Ovary (tissue), 9 donors: Measurements from ENCODE around the gene SEMA4C. TPM values are rescaled to one million over a fixed set of nuclear protein-coding genes. Genes with fewer than 3 reads are reported as not detected.

Source experiments
- DNase-seq, 5 donors: peaks; one replicate each; pipeline ENCODE4 v3.0.0-alpha.2; 2019 to 2020
- H3K27ac ChIP-seq, 2 donors: fragments of 200-600 bp; one replicate each; pipeline versions ENCODE4 v1.5.1 to v1.8.0; 2019 to 2022
- H3K27me3 ChIP-seq: fragments of 200-600 bp; one replicate; pipeline ENCODE4 v1.8.0; 2022
- H3K36me3 ChIP-seq: fragments of 200-600 bp; sonication (generic); one replicate; pipeline ENCODE4 v1.5.1; 2019
- H3K4me1 ChIP-seq: one replicate; pipeline ENCODE4 v1.8.1; 2013; ENCODE audit warnings: mild to moderate bottlenecking, moderate library complexity; ENCODE audit not compliant: insufficient read depth
- H3K4me3 ChIP-seq: fragments of 200-600 bp; sonication (generic); one replicate; pipeline ENCODE4 v1.5.1; 2017
- H3K9me3 ChIP-seq, 2 donors: fragments of 200-600 bp in 1 of 2; sonication (generic) in 1 of 2; one replicate each; pipeline versions ENCODE4 v1.5.1 to v1.8.1; 2013 to 2019; ENCODE audit warnings: mild to moderate bottlenecking in 1 of 2, moderate library complexity in 1 of 2
- EP300 ChIP-seq: sonication (generic); formaldehyde crosslinking; IDR thresholded peaks from one replicate; pipeline ENCODE4 v1.6.1; 2017; ENCODE audit warnings: antibody characterized with exemption
- POLR2A ChIP-seq: fragments of 450-650 bp; IDR thresholded peaks from one replicate; pipeline ENCODE4 v1.6.1; 2017; ENCODE audit warnings: antibody characterized with exemption, mild to moderate bottlenecking, moderate library complexity
- WGBS, 3 donors: extraction: QIAGEN DNeasy Blood & Tissue Kit in 1 of 3; methylation state at CpG; one replicate each; pipeline versions ENCODE4 v1.1.5 to v1.1.7; 2013 to 2017; 5-methylcytosine and 5-hydroxymethylcytosine counted together
- intact Hi-C, 4 donors: fragments of 100-400 bp; cut with DNase I; formaldehyde crosslinking; loops; one replicate each; pipeline versions ENCODE4 v1.11.0 to v1.15.1; 2022 to 2023
- polyA plus RNA-seq, 2 donors: library from polyadenylated mRNA; stranded (reverse); fragments of 200-250 nt in 1 of 2; fragments of 350-450 nt in 1 of 2; fragmentation: Illumina TruSeq in 1 of 2; extraction: RNeasy Lipid Tissue Mini Kit (QIAGEN cat#74804) in 1 of 2; gene quantifications; one replicate each; pipeline ENCODE4 v1.2.3, GENCODE V29; 2013 to 2014
- total RNA-seq, 7 donors: library from RNA; depleted of rRNA in 2 of 7; stranded (reverse); fragments of >200 nt in 2 of 7; fragmentation: NEBNext Ultra II Directional in 3 of 7; extraction: Animal tissue kit (Norgen Biotek cat#: 25700) in 3 of 7; gene quantifications; one replicate each; pipeline versions ENCODE4 v1.1.0 to v1.2.4, GENCODE V29; 2016 to 2023
- TF ChIP-seq, protein P1 (sequence below), 3 donors: fragments of 450-650 bp in 2 of 3; fragments of 200-600 bp in 1 of 3; IDR thresholded peaks; one replicate each; pipeline versions ENCODE4 v1.5.1 to v1.8.0; 2016 to 2022; ENCODE audit warnings: antibody characterized with exemption in 3 of 3, mild to moderate bottlenecking in 1 of 3
- donor health status: DM: no; HTN: no; CAD: no; lungs with moderate emphysema.
- donor health status: DM: no; HTN: no; CAD: no.
- donor health status: Bipolar disorder and iron deficiency.
- donor health status: DM: yes; HTN: yes; CAD: no.
- donor health status: DM: no; HTN: no; CAD: no.
- donor health status: DM: yes; HTN: yes; CAD: no.

SEMA4C gene
- total and polyA plus RNA-seq, 9 donors = 17.3 to 59.2 (median 46.9) TPM

DNA sequence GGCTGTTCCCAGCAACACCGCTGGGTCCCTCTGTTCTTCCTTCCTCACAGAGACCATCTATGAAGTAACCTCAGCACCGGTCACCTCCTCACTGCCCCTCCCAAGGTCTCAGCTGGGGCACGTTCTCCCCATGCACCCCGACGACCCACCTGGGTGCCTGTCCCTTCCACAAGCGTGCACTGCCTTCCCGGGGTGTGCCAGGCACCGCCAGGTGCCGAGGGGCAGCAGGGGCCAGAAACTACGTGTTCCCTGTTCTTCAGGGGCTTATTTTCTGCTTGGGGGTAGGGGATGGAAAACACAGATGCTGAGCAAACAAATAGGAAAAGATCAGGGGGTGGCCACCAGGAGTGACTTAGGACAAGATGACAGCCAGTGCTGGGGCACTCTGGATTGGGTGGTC, 30.4 kb upstream of the SEMA4C start:
- H3K36me3 ChIP-seq = no peaks in the 10 kb centered on the region
- DNase-seq = no peak
- H3K4me3 ChIP-seq = no peak overlapping the region
- no peaks in the 10 kb centered on the region for H3K9me3 ChIP-seq
- no peak overlapping the region for H3K27ac ChIP-seq
- intact Hi-C loops = loop anchor here in 1 of 4 donors (10.0 kb wide), 1 partner anchor 55 kb away; no protein-coding TSS in a partner anchor
- WGBS, 3 donors = 79 to 91% (median 89%) methylated on average over 10 of the region's 10 CpGs
- H3K4me1 ChIP-seq = peaks cover 13% of the 10 kb centered on the region
- no peaks in the 10 kb centered on the region for H3K27me3 ChIP-seq
- TF ChIP-seq POLR2A = no peak
- TF ChIP-seq, protein P1, sequence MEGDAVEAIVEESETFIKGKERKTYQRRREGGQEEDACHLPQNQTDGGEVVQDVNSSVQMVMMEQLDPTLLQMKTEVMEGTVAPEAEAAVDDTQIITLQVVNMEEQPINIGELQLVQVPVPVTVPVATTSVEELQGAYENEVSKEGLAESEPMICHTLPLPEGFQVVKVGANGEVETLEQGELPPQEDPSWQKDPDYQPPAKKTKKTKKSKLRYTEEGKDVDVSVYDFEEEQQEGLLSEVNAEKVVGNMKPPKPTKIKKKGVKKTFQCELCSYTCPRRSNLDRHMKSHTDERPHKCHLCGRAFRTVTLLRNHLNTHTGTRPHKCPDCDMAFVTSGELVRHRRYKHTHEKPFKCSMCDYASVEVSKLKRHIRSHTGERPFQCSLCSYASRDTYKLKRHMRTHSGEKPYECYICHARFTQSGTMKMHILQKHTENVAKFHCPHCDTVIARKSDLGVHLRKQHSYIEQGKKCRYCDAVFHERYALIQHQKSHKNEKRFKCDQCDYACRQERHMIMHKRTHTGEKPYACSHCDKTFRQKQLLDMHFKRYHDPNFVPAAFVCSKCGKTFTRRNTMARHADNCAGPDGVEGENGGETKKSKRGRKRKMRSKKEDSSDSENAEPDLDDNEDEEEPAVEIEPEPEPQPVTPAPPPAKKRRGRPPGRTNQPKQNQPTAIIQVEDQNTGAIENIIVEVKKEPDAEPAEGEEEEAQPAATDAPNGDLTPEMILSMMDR (IDR thresholded peaks at IDR 0.05) = no peak
- no peak for TF ChIP-seq EP300

DNA sequence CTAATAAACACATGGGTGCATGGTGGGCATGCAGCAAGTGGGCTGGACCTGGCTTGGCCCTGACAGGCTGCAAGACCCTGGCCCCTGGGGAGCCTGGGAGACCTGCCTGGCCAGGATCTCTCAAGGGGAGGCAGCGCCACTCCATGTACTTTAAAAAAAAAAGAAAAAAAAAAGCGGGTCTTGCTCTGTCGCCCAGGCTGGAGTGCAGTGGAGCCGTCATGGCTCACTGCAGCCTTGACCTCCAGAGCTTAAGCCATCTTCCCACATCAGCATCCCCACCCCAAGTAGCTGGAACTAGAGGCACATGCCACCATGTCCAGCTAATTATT, 29.5 kb upstream of the SEMA4C start:
- no peaks in the 10 kb centered on the region for H3K27me3 ChIP-seq
- H3K4me1 ChIP-seq = peaks cover 14% of the 10 kb centered on the region
- H3K9me3 ChIP-seq = no peaks in the 10 kb centered on the region
- TF ChIP-seq, protein P1 (IDR thresholded peaks at IDR 0.05) = no peak
- TF ChIP-seq POLR2A = no peak
- TF ChIP-seq EP300 = no peak
- intact Hi-C loops = no loop called here
- no peak overlapping the region for H3K4me3 ChIP-seq
- H3K27ac ChIP-seq = no peak overlapping the region
- no peaks in the 10 kb centered on the region for H3K36me3 ChIP-seq
- no peak for DNase-seq
- 65 to 69% (median 66%) methylated on average over 4 of the region's 4 CpGs for WGBS, 3 donors

GRCh38 chr2:96898641-96899412, 28.9 kb upstream of the SEMA4C start:
- 72 to 77% (median 76%) methylated on average over 11 of the region's 11 CpGs for WGBS, 3 donors
- TF ChIP-seq POLR2A (no peak), EP300 (no peak)
- TF ChIP-seq, protein P1 (IDR thresholded peaks at IDR 0.05) = no peak
- no peak for DNase-seq

GRCh38 chr2:96898135-96898505, 28.2 kb upstream of the SEMA4C start:
- Histone ChIP-seq H3K9me3 (no peaks in the 10 kb centered on the region), H3K36me3 (no peaks in the 10 kb centered on the region), H3K27ac (no peak overlapping the region), H3K27me3 (no peaks in the 10 kb centered on the region), H3K4me3 (no peak overlapping the region), H3K4me1 (peaks cover 14% of the 10 kb centered on the region)
- DNase-seq = no peak
- intact Hi-C loops = no loop called here
- WGBS, 3 donors = 86 to 96% (median 90%) methylated on average over 8 of the region's 8 CpGs
- no peak for TF ChIP-seq POLR2A
- no peak for TF ChIP-seq EP300
- TF ChIP-seq, protein P1 (IDR thresholded peaks at IDR 0.05) = no peak

More at GRCh38 chr2:96898641-96899412, 28.9 kb upstream of the SEMA4C start:
- no peak overlapping the region for H3K27ac ChIP-seq
- peaks cover 14% of the 10 kb centered on the region for H3K4me1 ChIP-seq
- no peaks in the 10 kb centered on the region for H3K36me3 ChIP-seq
- H3K27me3 ChIP-seq = no peaks in the 10 kb centered on the region
- no peaks in the 10 kb centered on the region for H3K9me3 ChIP-seq
- no peak overlapping the region for H3K4me3 ChIP-seq
- intact Hi-C loops = no loop called here
